NCI-H1092 (cell line): ENCODE results near the gene SGCB.
A peak's percentile ranks its signal among the peaks of the same experiment; 100 is the strongest.
"Not testable (repeated sequence)": the region's sequence is repeated elsewhere in the genome, so short reads cannot be mapped to it uniquely, and the experiment has no call there.

Experiments
- DNase-seq: peaks from one replicate; lab custom pipeline; 2025; lab: John Stamatoyannopoulos, UW

Gene SGCB, protein sequence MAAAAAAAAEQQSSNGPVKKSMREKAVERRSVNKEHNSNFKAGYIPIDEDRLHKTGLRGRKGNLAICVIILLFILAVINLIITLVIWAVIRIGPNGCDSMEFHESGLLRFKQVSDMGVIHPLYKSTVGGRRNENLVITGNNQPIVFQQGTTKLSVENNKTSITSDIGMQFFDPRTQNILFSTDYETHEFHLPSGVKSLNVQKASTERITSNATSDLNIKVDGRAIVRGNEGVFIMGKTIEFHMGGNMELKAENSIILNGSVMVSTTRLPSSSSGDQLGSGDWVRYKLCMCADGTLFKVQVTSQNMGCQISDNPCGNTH

DNA sequence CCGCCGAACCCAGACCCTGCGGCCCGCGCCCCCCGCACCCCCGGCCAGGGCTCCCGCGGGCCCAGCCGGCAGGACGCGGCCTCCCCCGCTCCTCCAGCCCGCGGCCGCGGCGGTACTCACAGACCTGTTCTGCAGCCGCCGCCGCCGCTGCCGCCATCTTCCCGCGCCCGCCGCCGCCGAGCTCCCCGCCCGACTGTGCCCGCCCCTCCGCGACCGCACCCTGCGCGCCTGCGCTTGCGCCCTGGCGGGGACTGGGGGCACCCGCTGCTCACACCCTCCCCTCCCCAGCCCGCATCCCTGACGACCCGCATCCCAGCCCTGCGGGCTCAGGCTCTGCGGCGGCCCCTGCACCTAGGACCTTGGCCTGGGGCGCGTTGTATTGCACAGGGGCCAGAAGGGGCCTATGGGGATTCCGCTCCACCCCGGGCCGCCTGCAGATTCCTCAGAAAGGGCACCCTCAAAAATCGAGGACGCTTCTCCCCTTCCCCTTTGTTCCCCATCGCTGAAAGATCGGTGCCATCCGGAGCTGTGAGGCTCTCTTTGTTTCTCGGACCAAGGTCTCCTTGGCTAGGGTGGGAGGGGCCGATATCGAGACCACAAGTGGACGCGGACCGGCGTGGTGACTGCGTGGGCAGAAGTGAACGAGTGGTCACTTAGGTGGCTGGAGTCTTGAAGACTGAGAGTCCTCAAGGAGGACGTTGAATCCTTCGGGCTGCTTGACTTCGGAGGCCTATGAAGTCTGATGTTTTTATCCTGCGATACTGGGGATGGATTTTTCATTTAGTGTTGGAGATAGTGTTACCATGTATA, at the start of gene SGCB:
TSS of gene SGCB (minus strand) at position 197 of the 810 bp plus-strand sequence. CDS start at position 157, 40 bp downstream.
- peak; percentile 67 for DNase-seq

DNA sequence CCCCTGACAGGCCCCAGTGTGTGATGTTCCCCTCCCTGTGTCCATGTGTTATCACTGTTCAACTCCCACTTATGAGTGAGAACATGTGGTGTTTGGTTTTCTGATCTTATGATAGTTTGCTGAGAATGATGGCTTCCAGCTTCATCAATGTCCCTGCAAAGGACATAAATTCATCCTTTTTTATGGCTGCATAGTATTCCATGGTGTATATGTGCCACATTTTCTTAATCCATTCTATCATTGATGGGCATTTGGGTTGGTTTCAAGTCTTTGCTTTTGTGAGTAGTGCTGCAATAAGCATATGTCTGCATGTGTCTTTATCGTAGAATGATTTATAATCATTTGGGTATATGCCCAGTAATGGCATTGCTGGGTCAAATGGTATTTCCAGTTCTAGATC, 48.3 kb upstream of the SGCB start:
- not testable (repeated sequence) for DNase-seq

DNA sequence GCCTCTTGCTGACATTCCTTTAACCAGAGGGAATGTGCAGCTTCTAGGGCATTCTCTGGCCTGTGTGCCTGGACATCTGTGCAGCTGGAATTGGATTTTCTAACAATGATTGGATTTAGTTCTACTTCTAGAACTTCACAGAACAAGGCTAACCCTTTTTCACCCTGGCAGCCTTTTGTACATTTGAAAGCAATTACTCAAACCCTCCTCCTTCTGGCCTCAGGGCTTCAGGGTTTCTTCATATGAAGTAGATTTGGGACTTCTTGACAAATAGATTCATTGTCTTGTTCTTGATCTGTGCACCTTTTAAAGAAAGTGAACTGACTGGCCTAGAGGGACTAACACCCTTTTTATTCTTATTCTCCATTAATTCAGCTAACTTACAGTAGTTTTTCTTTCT, 43.1 kb upstream of the SGCB start:
- no peak for DNase-seq

DNA sequence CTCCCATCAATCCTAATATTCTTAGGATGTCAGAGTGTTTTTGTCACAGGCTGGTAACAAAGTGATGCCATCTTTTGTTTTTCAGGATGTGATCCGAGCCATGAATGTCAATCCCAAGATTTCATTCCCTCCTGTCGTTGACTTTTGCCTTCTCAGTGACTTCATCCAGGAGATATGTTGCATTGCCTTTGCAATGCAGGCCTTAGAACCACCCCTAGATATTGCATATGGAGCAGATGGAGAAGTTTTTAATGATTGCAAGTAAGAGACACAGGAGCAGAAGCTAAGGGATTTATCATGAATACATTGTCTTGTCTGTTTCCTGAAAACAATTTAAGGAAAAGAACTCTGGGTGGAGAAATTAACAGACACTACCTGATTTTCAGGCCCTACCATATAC, 41.6 kb upstream of the SGCB start:
- no peak for DNase-seq

DNA sequence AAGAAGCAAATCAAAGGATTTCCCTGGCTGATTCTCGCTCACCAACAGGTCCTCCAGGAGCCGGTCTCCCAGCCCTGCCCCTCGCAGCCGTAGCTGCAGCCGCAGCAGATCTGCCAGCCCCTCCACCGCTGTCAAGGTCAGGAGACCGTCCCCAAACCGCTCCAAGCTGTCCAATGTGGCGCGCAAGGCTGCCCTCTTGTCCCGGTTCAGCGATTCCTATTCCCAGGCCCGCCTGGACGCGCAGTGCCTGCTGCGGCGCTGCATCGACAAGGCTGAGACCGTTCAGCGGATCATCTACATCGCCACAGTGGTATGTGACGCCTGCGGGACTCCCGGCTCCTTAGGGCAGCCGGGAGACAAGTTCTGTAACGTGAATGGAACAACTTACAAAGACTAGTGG, 38.6 kb upstream of the SGCB start:
- no peak for DNase-seq

DNA sequence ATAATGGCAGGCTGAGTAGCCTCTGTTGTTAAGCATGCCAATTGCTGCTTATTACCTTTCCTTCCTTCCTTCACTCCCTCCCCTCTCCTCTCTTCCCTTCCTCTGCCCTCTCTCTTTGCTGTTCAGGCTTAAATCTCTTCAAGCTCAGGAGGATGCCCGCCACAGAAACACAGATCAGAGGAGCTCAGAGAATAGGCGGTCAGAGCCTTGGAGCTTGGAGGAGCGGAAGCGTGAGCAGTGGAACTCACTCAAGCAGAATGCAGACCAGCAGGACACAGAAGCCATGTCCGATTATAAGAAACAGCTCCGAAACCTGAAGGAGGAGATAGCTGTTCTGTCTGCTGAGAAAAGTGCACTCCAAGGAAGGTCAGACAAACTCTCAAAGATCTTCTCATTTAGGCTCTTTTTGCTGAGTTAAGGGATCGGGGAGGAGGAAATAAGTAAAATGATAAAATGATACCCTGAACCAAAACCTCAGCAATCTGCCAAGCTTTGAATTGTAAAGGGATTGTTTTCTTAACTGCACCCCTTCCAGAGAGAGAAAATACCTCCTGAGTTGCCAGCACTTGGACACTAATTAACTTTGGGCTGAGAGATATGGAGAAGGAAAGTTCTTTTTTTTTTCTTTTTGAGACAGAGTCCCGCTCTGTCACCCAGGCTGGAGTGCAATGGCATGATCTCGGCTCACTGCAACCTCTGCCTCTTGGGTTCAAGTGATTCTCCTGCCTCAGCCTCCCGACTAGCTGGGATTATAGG, 33.9 kb upstream of the SGCB start:
- DNase-seq, result no peak

DNA sequence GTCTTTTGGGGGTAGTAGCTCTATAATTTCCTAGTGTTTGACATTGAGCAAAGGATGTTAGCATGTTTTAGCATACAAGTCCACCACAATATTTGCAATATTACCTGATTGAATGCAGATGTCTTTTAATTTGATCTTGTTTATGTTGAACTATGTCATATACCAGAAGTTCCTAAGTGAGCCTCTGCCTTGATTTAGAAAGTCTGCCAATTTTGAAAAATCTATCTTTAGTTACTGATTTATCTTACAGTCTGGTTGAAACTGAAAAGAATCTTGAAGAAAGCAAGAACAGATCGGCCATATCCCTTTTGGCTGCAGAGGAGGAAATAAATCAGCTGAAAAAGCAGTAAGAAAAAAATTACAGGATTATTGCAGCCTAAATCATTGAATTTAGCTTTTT, 31.5 kb upstream of the SGCB start:
- DNase-seq, result no peak

DNA sequence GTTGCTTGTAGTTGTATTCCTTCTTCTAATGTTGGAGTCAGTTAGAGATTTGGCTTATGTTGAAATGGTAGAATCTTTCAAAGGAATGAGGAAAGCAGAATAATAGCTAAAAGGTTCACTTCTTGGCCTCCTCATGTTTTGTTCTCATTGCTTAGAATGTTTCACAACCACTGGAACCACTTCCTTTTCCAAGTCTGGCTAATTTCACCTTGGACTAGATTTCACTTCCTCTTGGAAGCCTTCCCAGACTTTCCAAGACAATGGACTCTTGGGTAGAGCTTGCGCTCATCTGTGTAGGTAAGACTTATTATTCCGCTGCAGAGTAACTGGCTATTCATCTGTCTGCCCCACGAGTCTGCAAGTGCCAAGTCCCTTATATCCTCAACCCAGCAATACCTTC, 21.3 kb upstream of the SGCB start:
- DNase-seq, result no peak

DNA sequence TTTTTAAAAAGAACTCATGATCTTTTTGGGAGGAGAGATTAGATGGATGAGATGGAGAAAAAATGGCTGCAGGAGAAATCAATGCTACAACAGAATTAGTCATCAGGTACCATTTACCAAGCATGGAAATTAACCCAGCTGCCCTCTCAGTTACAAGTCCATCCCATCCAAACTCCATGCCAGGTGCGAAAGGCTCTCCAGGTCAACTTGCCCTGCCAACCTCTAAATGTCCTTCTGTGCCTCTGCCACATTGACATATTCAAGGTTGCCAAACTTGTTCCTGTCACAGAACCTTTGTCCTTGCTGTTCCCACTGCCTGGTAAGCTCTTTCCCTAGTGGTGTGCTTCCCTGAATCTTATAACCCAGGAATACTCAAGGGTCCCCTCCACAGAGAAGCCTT, 20.2 kb upstream of the SGCB start:
- DNase-seq, result no peak

DNA sequence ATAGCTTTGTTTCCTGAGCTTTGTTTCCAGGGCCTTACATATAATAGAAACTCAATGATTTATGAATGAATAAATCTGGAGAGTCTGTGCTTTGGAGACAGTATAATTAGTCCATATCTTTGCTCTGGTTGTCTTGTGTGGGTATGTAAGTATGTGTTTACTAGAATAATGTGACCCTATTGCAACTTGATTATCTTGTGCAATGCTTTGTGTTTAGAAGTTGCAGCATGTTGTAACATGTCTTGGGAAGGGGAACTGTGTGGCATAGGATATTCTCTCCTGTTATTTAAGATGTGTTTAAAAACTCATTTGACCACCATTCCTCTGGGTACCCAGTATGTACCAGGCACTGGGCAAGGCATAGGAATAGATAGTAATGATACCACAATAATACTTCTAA, 19.1 kb upstream of the SGCB start:
- no peak for DNase-seq

DNA sequence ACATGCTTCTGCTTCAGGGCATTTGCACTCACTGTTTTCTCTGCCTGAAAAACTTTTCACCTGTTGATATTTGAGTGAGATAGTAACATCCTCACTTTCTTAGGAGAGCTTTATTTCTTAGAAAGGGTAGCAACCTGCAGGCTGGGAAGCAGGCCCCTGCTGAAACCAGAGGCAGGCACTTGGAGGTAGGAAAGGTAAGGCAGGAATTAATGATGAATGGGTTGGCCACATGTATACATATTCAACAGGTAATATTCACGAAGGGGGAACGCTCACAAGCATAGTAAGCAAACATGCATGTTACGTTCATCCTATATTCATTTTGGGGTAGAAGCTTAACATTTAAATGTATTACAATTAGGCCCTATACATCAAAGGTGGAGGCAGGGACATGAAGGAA, 16.2 kb upstream of the SGCB start:
- DNase-seq, result no peak

DNA sequence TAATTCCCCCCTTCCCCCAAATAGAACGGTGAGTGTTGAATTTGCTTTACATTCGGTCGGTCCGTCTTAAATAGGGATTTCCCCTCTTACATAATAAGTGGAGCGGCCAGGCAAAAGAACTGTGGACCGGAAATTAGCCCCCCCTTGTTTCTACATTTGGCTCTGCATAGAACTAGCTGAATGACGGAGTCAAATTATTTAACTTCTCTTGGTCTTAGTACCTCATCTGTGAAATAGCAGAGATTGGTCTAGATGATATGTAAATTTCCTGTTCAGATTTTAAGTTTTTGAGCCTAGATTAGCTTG, 14.3 kb upstream of the SGCB start:
- no peak for DNase-seq

DNA sequence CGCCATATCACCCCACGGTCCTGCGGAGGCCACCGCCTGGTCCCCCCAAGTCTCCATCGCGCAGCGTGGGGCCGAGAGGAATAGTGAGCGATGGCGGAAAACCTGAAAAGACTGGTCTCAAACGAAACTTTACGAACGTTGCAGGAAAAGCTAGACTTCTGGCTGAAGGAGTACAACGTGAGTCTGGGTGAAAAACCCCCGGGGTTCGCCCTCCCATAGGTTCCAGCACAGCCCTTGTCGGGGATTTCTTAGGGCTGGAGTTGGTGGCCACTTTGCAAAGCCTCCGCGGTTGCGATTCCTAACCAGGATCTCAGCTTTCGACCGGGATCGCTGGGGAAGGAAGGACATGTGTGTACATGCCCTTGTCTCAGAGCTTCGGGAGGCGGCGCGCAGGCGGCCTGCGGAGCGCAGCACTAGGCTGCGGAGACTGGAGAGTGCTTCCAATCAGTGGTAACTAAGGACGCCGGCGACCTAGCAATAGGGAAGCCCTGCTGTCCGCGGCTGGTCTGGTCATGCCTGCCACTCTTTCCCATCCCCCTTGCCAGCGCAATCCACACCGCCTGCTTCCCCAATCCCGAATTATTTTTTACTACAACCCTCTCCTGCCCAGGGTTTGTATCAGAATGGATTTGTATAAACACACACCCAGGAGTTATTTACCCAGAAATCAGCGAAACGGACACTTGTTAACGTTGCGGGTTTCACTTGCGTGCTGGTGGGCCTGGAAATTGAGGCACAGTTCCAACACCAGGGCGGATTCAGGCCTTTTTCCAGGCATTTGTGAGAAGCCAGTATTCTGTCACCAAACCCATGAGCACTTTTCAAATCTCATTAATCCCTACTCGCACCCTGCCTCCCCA, 13.7 kb upstream of the SGCB start:
- DNase-seq, result no peak

DNA sequence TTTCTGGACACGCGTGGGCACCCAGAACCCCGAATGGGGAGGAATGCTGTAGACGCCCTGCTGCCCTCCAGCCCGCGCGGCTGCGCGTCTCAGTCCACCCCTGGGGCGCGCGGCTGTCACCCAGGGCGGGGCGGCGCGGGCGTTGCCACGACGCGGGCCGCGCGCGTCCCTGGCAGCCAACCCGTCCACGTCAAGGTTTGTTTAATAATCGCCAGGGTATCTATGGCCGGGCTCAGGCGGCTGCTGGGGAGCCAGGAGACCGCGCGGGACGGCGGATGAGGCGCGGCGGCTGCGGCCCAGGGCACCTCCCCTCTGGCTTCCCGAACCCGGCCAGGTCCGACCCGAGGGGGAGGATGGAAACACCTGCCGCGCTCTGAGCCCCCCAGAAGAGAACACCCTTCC, 13.1 kb upstream of the SGCB start, which contains the start of gene SPATA18:
TSS of gene SPATA18 (plus strand) at position 92 of the 402 bp plus-strand sequence. CDS start 401 bp downstream, outside the sequence.
- no peak for DNase-seq

DNA sequence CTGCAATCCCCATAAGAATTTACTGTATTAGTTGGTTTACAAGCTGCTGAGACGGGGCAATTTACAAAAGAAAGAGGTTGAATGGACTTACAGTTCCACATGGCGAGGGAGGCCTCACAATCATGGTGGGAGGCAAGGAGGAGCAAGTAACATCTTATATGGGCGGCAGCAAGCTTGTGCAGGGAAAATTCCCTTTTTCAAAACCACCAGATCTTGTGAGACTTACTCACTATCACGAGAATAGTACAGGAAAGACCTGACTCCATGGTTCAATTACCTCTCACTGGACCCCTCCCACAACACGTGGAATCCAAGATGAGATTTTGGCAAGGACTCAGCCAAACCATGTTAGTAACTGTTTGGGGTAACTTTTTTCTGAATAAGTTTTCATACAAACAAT, 11.2 kb upstream of the SGCB start:
- DNase-seq, result no peak

DNA sequence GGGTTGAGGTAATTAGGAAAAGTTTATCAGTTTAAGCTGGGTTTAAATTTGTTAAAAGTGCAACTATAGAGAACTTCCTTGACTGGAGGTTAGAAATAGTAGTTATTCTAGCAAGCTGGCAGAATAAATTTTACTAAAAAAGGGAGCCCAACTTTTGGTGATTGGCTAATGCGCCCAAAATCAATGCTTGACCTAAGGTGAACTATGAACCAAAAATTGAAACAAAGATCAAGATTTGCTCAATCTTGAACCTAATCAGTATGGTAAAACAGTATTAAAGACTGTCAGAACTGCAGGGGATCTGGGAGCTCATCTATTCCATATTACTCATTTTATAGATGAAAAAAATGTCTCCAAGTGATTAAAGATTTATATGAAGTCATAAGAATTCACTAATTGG, 6.9 kb upstream of the SGCB start:
- no peak for DNase-seq

DNA sequence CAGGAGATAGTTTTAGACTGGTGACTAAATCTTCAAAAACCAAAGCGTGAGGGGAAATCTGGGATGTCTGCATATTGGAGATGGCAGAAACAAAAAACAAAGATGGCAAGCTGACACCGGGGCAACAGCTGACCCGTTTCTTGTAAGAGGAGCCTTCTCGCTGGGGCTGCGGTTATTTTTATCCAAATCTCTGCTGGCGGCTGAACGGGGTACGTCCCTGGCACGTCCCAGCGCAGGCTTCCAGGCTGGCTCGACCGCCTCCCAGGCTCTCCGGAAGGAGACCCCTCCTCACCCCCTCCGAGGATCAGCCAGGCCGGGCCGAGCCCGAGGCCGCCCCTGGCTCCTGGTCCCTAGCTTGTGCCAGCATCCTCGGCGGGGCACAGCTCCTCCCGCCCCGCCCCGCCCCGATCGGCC, 403 bp downstream of the SGCB start:
- DNase-seq, result peak; percentile 48

DNA sequence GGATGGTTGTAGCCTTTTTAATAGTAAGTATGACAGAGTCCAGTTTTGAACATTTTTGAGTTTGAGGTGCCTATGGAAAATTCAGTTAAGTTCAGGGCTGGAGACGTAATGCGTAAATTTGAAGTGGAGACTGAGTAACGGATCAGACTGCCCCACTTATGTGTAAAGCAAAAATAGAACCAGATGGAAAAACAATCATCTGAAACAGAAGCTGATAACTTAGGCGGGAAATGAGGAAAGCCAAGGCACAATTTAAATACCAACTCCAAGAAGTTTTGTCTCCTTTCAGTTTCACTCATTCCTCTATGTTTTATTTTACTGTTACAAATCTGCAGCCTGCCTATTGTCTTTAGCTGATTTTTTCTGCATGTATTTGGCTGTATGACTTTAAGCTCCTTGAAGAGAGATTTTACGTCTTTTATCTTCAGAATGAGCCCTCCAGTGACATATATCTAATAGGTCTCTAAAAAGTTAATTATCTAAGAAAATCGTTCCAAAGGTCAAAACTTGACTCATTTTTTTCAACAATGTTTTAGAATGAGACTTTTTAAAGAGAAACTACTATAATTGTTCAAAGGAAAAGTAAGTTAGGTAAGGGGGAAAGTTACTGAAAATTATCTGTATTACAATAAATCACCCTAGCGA, 1.1 kb downstream of the SGCB start:
- no peak for DNase-seq

DNA sequence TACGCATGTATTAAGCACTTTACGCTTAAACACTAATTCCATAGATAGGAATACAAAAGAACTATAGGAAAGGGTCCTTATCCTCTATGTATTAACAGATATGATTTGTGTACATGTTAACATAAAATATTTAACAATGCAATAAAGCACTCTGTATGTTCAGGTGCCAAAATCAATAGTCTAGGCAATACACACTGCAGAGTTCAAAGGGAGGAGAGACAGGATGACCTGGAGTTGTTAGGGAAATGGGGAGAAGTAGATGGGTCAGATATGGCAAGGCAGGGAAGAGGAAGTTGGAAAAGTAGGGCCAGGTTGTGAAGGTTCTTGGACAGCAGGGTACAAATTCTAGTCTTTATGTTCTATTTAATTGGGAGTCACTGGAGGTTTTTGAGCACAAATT, 2.9 kb downstream of the SGCB start:
- no peak for DNase-seq

DNA sequence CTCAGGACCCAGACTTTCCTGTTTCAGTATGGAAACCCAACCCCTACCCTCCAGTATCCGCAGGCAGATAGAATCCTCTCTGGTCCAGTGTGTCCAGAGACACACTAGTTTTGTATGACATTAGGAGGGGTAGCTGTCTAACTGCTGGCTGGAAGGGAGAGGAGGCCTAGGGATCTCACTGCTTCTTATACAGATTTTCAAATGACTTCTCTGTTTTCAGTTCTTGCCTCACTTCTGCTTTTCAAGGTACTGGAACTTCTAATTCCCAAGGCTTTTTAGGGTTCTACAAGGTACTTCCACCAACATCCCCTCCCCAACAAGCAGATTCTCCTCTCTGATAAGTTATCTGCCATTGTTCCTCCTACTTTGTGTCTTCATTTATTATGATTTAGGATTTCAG, 6.1 kb downstream of the SGCB start:
- no peak for DNase-seq

DNA sequence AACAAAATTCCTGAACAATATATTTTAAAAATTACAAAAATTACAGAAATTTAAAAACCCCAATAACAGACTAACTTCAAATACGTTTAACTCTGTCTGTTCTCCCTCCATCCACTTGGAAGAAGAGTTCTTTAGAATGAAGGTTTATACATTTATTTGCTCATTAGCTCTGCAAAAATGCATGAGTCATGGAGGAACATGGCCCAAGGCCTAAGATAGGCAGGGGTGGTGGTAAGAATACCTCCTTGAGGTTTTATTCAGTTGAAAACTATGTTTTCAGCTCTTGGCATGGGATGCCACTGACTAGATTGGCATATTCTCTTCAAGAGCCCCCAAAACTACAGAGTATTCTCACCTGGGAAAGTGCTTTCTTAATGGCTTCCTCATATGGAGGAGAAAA, 9.1 kb downstream of the SGCB start:
- DNase-seq, result no peak
